Measurements from ENCODE around the gene NCR1. TPM values are rescaled to one million over a fixed set of nuclear protein-coding genes. Genes with fewer than 3 reads are reported as not detected.

NCR1 gene
- total and polyA plus RNA-seq, 10 of the 15 experiments (the other 5 are each of a cell fraction or from before 2014, with no cell fraction given), result 0.06 to 6.9 (median 0.13) TPM; not detected in 7

DNA sequence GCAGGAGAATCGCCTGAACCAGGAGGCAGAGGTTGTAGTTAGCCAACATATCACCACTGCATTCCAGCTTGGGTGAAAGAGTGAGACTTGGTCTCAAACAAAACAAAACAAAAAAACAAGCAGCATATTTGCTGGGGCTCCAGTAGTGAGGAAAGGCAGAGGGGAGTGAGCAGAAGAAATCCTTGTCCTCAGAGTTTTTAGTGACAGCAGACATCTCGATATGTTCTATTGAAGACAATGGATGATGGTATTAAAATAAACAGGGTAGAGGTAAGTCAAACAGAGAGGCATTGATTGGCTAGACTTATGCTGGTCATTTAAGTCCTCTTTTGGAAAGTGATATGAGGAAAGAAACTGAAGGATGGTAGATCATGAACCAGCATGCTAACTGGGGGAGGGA lies 22.4 kb downstream of the NCR1 start:
- FAIRE-seq (no peak), ATAC-seq (no peak), DNase-seq (ENCODE audit: low read depth, low spot score) (no peak)
- Histone ChIP-seq H3K9ac (ENCODE audit: control insufficient read depth, insufficient read depth, low read length) (no peak overlapping the region), H3K27ac (ENCODE audit: control insufficient read depth, insufficient read depth) (no peak overlapping the region), H2AFZ (ENCODE audit: control insufficient read depth, low read depth, low read length) (no peak overlapping the region), H3K9me3 (replicated peaks; ENCODE audit: control insufficient read depth, insufficient read depth, low read length) (peaks cover 2% of the 10 kb centered on the region; the same call in 1 of the 3 replicates), H3K79me2 (ENCODE audit: control insufficient read depth, insufficient read depth, low read length) (no peaks in the 10 kb centered on the region), H3K36me3 (ENCODE audit: control insufficient read depth in 2 of 2, insufficient read depth in 2 of 2, low read length in 1 of 2) (no peaks in the 10 kb centered on the region), H3K4me1 (ENCODE audit: control insufficient read depth, insufficient read depth, low read length) (no peaks in the 10 kb centered on the region; the same call in 1 of the 2 replicates), H3K4me3 (no peak overlapping the region), H3K4me2 (ENCODE audit: control insufficient read depth, insufficient read depth) (no peak overlapping the region), H3K27me3 (replicated peaks in 1 of 2; ENCODE audit: control insufficient read depth in 2 of 2, insufficient read depth in 2 of 2, low read length in 1 of 2) (no peaks in the 10 kb centered on the region), H4K20me1 (ENCODE audit: control insufficient read depth, insufficient read depth) (no peaks in the 10 kb centered on the region)
- ChIA-PET CTCF (interaction anchor here (0.6 kb wide), 1 partner anchor 993 kb away, joined by 7 read pairs; no protein-coding TSS in a partner anchor), POLR2A (no interaction called here), SMC1A (ENCODE audit: uncharacterized antibody, unreplicated experiment) (no interaction called here), RAD21 (ENCODE audit: unreplicated experiment) (no interaction called here)
- intact Hi-C loops (cut with micrococcal nuclease; ENCODE audit: unreplicated experiment), result no loop called here
- TF ChIP-seq CBX5 (IDR thresholded peaks at IDR 0.05; ENCODE audit: low read depth) (peak; percentile 91), KLF5 (IDR thresholded peaks at IDR 0.05; ENCODE audit: partially characterized antibody) (no peak)
- in situ Hi-C loops (cut with MboI), result loop anchor here (10.0 kb wide), 1 partner anchor 453 kb away; the partner anchor contains the start of gene CDC42EP5
- 69% methylated on average over 2 of the region's 2 CpGs for whole genome bisulfite sequencing (ENCODE audit: insufficient coverage, insufficient replicate concordance, low lambda C conversion rate, missing lambda C conversion rate)
- BruUV-seq (replicated peaks), result no TSS peak

DNA sequence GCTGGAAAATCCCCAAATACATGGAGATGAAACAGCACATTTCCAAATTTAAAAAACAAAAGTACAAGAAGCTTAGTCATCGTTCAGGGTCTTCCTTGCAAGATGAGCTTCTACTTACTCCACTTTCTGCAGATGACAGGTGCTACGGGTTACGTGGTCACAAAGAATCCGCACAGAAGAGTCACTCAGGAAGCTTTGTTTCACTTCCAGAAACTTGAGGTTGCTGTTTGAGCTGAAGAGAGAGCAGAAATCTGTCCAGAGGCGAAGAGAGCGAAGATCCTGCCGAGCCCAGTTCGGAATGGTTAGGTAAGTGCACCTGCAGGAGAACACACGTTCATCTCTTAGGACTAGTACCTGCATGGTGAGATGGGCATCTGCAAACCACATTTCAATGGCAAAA lies 32.0 kb downstream of the NCR1 start:
- H3K27ac ChIP-seq (ENCODE audit: control insufficient read depth, insufficient read depth), result no peak overlapping the region
- in situ Hi-C loops (cut with MboI), result no loop called here
- H3K4me3 ChIP-seq, result 0 out of 2 replicates have a peak overlapping the region, but pooled peaks have one; percentile 36
- H4K20me1 ChIP-seq (ENCODE audit: control insufficient read depth, insufficient read depth), result no peaks in the 10 kb centered on the region
- ChIA-PET RAD21 (ENCODE audit: unreplicated experiment) (interaction anchor here (0.7 to 0.8 kb wide), 2 partner anchors 57 to 63 kb away, joined by 4 read pairs; no protein-coding TSS in a partner anchor), CTCF (no interaction called here), SMC1A (ENCODE audit: uncharacterized antibody, unreplicated experiment) (interaction anchor here (0.6 kb wide), 1 partner anchor 11 kb away, joined by 3 read pairs; no protein-coding TSS in a partner anchor), POLR2A (interaction anchor here (0.6 to 0.7 kb wide), 2 partner anchors 90 to 880 kb away, joined by 4 to 8 read pairs; no protein-coding TSS in a partner anchor)
- H3K36me3 ChIP-seq (ENCODE audit: control insufficient read depth in 2 of 2, insufficient read depth in 2 of 2, low read length in 1 of 2), result no peaks in the 10 kb centered on the region
- WGBS (ENCODE audit: insufficient coverage, insufficient replicate concordance, low lambda C conversion rate, missing lambda C conversion rate), result 3% methylated on average over 9 of the region's 9 CpGs
- BruUV-seq (replicated peaks), result no TSS peak
- DNase-seq (ENCODE audit: low read depth, low spot score) (peak; percentile 74), ATAC-seq (peak; percentile 79), FAIRE-seq (peak; percentile 85)
- peak overlapping the region; percentile 26; the same call in 1 of the 2 replicates for H3K4me2 ChIP-seq (ENCODE audit: control insufficient read depth, insufficient read depth)
- intact Hi-C loops (cut with micrococcal nuclease; ENCODE audit: unreplicated experiment), result no loop called here
- no peak overlapping the region for H3K9ac ChIP-seq (ENCODE audit: control insufficient read depth, insufficient read depth, low read length)
- H3K9me3 ChIP-seq (replicated peaks; ENCODE audit: control insufficient read depth, insufficient read depth, low read length), result no peaks in the 10 kb centered on the region; the same call in 2 of the 3 replicates
- peaks cover 13% of the 10 kb centered on the region for H3K4me1 ChIP-seq (ENCODE audit: control insufficient read depth, insufficient read depth, low read length)
- no peak overlapping the region for H2AFZ ChIP-seq (ENCODE audit: control insufficient read depth, low read depth, low read length)
- no peaks in the 10 kb centered on the region for H3K27me3 ChIP-seq (replicated peaks in 1 of 2; ENCODE audit: control insufficient read depth in 2 of 2, insufficient read depth in 2 of 2, low read length in 1 of 2)
- H3K79me2 ChIP-seq (ENCODE audit: control insufficient read depth, insufficient read depth, low read length), result no peaks in the 10 kb centered on the region
- TF ChIP-seq TCF3 (IDR thresholded peaks at IDR 0.05; ENCODE audit: borderline replicate concordance, insufficient read depth, low read depth, low read length) (0 out of 2 replicates have a peak, but pooled peaks have one; percentile 40), BCL11A (IDR thresholded peaks at IDR 0.05; ENCODE audit: low read depth, low read length) (0 out of 2 replicates have a peak, but pooled peaks have one; percentile 28), RUNX3 (IDR thresholded peaks at IDR 0.05; ENCODE audit: low read length) (peak; percentile 71; the same call in 1 of the 2 replicates), SP1 (IDR thresholded peaks at IDR 0.05; ENCODE audit: low read depth, low read length) (no peak), CHD2 (IDR thresholded peaks at IDR 0.05; ENCODE audit: borderline replicate concordance, low read depth, low read length) (no peak), BHLHE40 (IDR thresholded peaks at IDR 0.05; ENCODE audit: borderline replicate concordance in 1 of 2, low read depth in 2 of 2, low read length in 1 of 2) (no peak), TCF12 (IDR thresholded peaks at IDR 0.05; ENCODE audit: low read depth, low read length) (peak; percentile 76; the same call in 1 of the 2 replicates), SPI1 (IDR thresholded peaks at IDR 0.05; ENCODE audit: borderline replicate concordance, insufficient read depth, low read depth, low read length) (peak; percentile 78), ZNF24 (IDR thresholded peaks at IDR 0.05) (no peak)
- TF ChIP-seq, protein P1, sequence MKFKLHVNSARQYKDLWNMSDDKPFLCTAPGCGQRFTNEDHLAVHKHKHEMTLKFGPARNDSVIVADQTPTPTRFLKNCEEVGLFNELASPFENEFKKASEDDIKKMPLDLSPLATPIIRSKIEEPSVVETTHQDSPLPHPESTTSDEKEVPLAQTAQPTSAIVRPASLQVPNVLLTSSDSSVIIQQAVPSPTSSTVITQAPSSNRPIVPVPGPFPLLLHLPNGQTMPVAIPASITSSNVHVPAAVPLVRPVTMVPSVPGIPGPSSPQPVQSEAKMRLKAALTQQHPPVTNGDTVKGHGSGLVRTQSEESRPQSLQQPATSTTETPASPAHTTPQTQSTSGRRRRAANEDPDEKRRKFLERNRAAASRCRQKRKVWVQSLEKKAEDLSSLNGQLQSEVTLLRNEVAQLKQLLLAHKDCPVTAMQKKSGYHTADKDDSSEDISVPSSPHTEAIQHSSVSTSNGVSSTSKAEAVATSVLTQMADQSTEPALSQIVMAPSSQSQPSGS (IDR thresholded peaks at IDR 0.05; ENCODE audit: low read length), result peak; percentile 35; the same call in 1 of the 2 replicates
